ENCODE results near the gene LRGUK.
"Not testable (repeated sequence)": the region's sequence is repeated elsewhere in the genome, so short reads cannot be mapped to it uniquely, and the experiment has no call there.

The LRGUK gene, protein sequence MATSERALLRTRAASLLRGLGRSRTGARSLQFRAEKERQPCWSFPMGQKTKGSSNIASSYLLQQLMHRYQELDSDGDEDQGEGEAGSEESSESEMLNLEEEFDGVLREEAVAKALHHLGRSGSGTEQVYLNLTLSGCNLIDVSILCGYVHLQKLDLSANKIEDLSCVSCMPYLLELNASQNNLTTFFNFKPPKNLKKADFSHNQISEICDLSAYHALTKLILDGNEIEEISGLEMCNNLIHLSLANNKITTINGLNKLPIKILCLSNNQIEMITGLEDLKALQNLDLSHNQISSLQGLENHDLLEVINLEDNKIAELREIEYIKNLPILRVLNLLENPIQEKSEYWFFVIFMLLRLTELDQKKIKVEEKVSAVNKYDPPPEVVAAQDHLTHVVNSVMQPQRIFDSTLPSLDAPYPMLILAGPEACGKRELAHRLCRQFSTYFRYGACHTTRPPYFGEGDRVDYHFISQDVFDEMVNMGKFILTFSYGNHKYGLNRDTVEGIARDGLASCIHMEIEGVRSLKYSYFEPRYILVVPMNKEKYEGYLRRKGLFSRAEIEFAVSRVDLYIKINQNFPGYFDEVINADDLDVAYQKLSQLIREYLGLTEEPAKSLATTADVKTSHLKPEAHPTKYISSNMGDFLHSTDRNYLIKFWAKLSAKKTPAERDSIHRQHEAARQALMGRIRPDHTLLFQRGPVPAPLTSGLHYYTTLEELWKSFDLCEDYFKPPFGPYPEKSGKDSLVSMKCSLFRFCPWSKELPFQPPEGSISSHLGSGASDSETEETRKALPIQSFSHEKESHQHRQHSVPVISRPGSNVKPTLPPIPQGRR

GRCh38 chr7:134126966-134127848 is at the start of gene LRGUK:
TSS of gene LRGUK (plus strand) at chr7:134127340. CDS start at chr7:134127368, 28 bp downstream.
- in situ Hi-C loops (cut with MboI; ENCODE audit: low sequenced_read_pairs) = no loop called here

GRCh38 chr7:134077560-134077959 is 49.6 kb upstream of the LRGUK start:
- in situ Hi-C loops (cut with MboI; ENCODE audit: low sequenced_read_pairs) = not testable (repeated sequence)

GRCh38 chr7:134078991-134079390 is 48.1 kb upstream of the LRGUK start:
- in situ Hi-C loops (cut with MboI; ENCODE audit: low sequenced_read_pairs) = no loop called here

- in situ Hi-C loops (cut with MboI; ENCODE audit: low sequenced_read_pairs) = no loop called here
Observed at GRCh38 chr7:134081695-134082094, 45.4 kb upstream of the LRGUK start.

- in situ Hi-C loops (cut with MboI; ENCODE audit: low sequenced_read_pairs) = no loop called here
Observed at GRCh38 chr7:134083766-134084487, 43.2 kb upstream of the LRGUK start.

DNA sequence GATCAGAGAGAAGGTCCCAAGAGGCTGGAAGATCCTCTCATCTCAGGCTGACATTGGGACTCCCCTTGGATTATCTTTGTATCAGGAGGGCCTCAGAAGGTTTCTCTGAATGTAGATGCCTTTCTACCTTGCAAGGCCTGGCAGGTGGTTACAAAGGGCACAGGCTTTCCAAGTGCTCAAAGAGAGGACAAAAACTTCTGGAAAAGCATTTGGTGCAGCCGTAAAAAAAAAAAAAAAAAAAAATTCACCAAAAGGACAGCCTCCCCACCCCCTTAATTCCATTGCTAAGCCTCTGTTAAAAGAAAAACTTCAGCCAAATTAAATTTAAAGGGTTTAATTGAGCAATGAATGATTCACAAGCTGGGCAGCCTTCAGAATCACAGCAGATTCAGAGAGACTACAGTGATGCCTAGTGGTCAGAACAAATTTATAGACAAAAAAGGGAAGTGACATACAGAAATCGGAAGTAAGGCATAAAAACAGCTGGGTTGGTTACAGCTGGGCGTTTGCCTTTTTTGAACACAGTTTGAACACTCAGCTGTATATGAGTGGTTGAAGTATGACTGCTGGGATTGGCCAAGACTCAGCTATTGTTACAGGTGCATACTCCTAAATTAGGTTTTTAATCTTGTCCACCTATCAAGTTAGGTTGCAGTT is 42.5 kb upstream of the LRGUK start:
- in situ Hi-C loops (cut with MboI; ENCODE audit: low sequenced_read_pairs) = no loop called here

GRCh38 chr7:134085311-134085710 is 41.8 kb upstream of the LRGUK start:
- in situ Hi-C loops (cut with MboI; ENCODE audit: low sequenced_read_pairs) = no loop called here

GRCh38 chr7:134086998-134087735 is 40.0 kb upstream of the LRGUK start:
- in situ Hi-C loops (cut with MboI; ENCODE audit: low sequenced_read_pairs) = no loop called here

DNA sequence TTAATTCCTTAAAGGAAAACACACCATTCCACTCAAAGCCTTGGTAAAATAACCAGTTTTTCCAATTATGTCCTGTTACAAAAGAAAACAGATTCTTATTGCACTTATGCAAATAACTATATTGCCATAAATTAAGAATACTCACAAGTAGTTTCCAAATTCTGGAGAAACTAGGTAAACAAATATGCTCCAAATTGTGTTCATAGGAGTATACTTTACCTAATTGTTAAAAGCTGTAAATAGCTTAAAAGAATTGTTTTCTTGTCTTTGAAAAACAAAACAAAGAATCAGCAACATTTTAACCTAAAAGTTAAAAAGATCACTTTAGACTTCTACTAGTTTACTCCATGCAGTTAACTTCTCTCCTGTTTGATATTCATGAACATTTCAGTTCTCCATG is 38.9 kb upstream of the LRGUK start:
- in situ Hi-C loops (cut with MboI; ENCODE audit: low sequenced_read_pairs) = no loop called here

DNA sequence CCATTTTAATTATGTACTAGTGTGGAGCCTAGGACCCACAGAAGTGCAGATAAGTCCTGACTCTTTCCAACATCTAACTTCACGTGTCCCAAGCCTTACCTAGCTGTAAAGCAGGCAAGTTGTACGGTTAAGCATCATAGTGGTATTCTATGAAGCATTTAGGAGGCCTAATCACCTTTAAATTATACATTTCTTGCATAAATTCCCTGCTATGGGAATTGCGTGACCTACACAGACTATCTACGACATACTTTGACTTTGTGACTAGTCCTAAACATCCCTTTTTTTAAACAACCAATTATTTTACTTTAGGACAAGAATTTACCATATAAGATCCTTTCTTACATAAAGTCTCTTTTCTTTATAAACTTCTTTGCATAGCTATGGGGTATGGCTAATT is 37.7 kb upstream of the LRGUK start:
- in situ Hi-C loops (cut with MboI; ENCODE audit: low sequenced_read_pairs) = no loop called here

DNA sequence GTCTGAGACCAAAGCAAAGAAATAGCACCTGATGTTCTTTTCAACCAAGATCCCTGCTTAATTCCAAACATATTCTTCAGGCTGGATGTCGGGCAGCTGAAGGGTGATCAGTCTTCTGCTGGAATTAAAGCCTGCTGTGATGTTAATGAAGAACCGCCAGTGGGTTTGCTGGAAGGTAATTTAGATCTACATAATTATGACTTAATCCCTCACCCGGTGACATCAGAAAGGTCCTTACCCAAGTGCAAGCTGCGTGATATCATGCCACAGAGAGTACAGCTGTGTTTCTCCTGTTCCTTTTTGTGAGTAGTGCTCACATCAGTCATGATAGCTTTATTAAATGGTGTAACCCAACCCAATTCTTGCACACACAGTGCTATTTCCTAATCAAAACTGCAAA is 29.1 kb upstream of the LRGUK start:
- in situ Hi-C loops (cut with MboI; ENCODE audit: low sequenced_read_pairs) = no loop called here

GRCh38 chr7:134101716-134102115 is 25.4 kb upstream of the LRGUK start:
- in situ Hi-C loops (cut with MboI; ENCODE audit: low sequenced_read_pairs) = no loop called here

- in situ Hi-C loops (cut with MboI; ENCODE audit: low sequenced_read_pairs) = no loop called here
Observed at GRCh38 chr7:134104166-134104565, 23.0 kb upstream of the LRGUK start.

- in situ Hi-C loops (cut with MboI; ENCODE audit: low sequenced_read_pairs) = no loop called here
Observed at GRCh38 chr7:134105841-134106240, 21.3 kb upstream of the LRGUK start.

GRCh38 chr7:134108802-134109201 is 18.3 kb upstream of the LRGUK start:
- in situ Hi-C loops (cut with MboI; ENCODE audit: low sequenced_read_pairs) = no loop called here

DNA sequence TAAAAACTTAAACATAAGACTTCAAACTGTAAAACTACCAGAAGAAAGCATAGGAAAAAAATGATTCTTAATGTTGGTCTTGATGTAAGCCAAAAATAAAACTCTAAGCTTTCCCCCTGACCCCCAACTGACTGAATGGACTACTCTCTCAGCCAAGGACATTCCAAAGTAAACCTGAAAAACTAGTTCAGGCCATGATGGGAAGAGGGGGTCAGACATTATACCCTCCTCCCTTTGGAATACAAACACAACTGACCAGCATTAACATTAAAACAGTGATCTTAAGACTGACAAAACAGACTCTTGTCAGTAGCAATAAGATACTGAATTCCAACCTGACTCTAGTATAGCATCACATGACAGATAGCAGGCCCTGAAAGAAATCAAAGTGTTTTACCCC is 13.5 kb upstream of the LRGUK start:
- in situ Hi-C loops (cut with MboI; ENCODE audit: low sequenced_read_pairs) = no loop called here

GRCh38 chr7:134114992-134115391 is 12.1 kb upstream of the LRGUK start:
- in situ Hi-C loops (cut with MboI; ENCODE audit: low sequenced_read_pairs) = no loop called here

DNA sequence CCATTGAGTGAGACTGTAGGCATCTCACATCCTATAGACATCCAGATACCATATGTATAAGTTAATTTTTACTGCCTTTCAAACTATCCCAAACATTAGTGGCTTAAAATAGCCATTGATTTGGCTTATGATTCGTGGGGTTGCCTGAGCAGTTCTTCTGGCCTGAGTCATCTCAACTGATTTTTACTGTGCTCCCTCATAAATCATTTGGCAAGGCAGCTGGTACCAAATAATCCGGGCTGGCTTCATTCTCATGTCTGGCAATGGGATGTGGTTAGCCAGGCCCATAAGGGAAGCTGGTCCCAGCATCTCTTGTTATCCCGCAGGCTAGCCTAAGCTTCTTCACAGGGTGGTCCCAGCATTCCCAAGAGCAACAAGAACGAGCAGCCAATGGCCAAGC is 6.7 kb upstream of the LRGUK start:
- in situ Hi-C loops (cut with MboI; ENCODE audit: low sequenced_read_pairs) = no loop called here

- in situ Hi-C loops (cut with MboI; ENCODE audit: low sequenced_read_pairs) = no loop called here
Observed at GRCh38 chr7:134121632-134122139, 5.5 kb upstream of the LRGUK start.
